GM18873 (cell line): ENCODE data around the gene COL4A2.

ENCODE experiments used
- ATAC-seq: cut with Tn5 transposase; IDR thresholded peaks from one replicate; pipeline ENCODE4 v1.9.1; 2021; ENCODE audit warnings: mild to moderate bottlenecking, moderate library complexity, moderate number of reproducible peaks; ENCODE audit not compliant: unreplicated experiment, low FRiP score

Gene COL4A2

GRCh38 chr13:110336108-110336507 is 29.0 kb downstream of the COL4A2 start:
- no peak for ATAC-seq

- no peak for ATAC-seq
These were observed 29.6 kb downstream of the COL4A2 start for GRCh38 chr13:110336681-110337080.

GRCh38 chr13:110337247-110337646 is 30.2 kb downstream of the COL4A2 start:
- no peak for ATAC-seq

- ATAC-seq: no peak
These were observed 31.5 kb downstream of the COL4A2 start for GRCh38 chr13:110338441-110339101.

- no peak for ATAC-seq
These were observed 32.2 kb downstream of the COL4A2 start for GRCh38 chr13:110339263-110339662.

- ATAC-seq: no peak
These were observed 33.0 kb downstream of the COL4A2 start for GRCh38 chr13:110339975-110340550.

- no peak for ATAC-seq
These were observed 33.8 kb downstream of the COL4A2 start for GRCh38 chr13:110340812-110341444.

- peak; percentile 67 for ATAC-seq
These were observed 34.6 kb downstream of the COL4A2 start for GRCh38 chr13:110341445-110342244.

- no peak for ATAC-seq
These were observed 35.4 kb downstream of the COL4A2 start for GRCh38 chr13:110342474-110342873.

GRCh38 chr13:110343241-110343865 is 36.3 kb downstream of the COL4A2 start:
- ATAC-seq: no peak

- ATAC-seq: no peak
These were observed 37.2 kb downstream of the COL4A2 start for GRCh38 chr13:110344320-110344719.

- ATAC-seq: no peak
These were observed 38.2 kb downstream of the COL4A2 start for GRCh38 chr13:110345266-110345665.

- no peak for ATAC-seq
These were observed 38.6 kb downstream of the COL4A2 start for GRCh38 chr13:110345701-110346100.

GRCh38 chr13:110346661-110347067 is 39.6 kb downstream of the COL4A2 start:
- ATAC-seq: no peak

GRCh38 chr13:110347088-110347487 is 40.0 kb downstream of the COL4A2 start:
- ATAC-seq: no peak

GRCh38 chr13:110347535-110348308 is 40.6 kb downstream of the COL4A2 start:
- no peak for ATAC-seq

- ATAC-seq: no peak
These were observed 41.4 kb downstream of the COL4A2 start for GRCh38 chr13:110348309-110349105.

- no peak for ATAC-seq
These were observed 42.2 kb downstream of the COL4A2 start for GRCh38 chr13:110349239-110349638.

GRCh38 chr13:110350049-110350448 is 43.0 kb downstream of the COL4A2 start:
- ATAC-seq: no peak
